Measurements from ENCODE around the gene MCC.

The MCC gene

DNA sequence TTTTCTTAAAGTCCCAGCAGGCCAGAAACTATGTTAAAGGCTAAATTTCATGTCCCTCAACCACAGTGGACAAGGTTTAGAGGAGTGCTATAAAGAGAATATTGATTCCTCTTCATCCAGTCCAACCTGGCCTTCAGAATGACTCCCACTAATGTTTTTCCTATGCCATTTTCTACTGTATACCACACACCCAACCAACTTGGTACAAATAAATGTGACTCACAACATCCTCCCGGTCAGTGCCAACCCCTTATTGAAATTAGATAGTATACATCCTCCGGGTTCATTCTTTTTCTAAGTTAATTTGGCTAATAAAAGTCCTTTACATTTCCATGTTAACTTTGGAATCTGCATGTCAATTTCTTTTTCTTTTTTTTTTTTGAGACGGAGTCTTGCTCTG is 268.6 kb downstream of the MCC start:
- no peak for DNase-seq

DNA sequence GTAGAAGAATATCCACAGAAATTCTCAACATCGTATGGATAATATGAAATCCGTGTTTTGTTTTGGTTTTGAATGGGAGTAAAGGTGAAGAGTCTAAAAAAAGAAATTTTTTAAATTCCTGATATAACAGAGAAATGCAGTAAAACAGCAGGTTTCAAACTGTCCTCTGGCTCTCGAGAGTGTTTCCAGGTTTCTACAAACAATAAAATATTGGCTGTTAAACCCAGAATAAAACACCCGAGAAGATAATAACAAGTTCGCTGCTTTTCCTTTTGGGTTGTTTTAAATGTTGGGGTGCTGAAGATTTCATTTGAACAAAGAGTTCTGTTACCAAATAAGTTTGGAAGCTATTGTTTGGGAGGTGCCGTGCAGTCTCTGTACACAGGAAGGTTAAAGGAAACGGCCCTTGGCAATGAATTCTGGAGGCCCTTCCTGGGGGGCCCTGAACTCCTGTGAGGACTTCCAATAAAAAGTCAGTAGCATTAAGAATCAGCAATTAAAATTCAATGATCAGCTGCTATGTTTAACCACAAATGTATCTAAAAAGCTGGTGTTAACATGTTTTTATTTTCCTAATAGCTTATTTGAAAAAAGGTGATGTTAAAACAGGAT is 269.2 kb downstream of the MCC start:
- no peak for DNase-seq

DNA sequence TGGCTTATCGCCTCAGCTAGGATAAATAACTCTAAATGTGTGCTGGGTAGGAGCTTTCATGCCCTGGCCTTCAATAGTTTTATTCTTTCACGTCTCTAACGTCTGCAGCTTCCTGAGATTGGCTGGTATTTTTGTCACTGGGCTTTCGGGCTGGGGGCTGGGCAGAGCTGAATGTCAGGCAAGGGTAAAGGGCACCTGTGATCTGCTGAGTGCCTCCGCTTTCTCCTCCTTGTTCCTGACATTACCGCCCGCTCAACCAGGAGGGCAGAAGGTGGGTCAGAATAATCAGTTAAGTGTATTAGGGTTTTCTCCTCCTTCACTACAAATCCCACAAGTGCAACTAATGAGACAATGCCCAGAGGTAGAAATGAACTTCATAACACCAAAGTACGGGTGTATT is 270.1 kb downstream of the MCC start:
- no peak for DNase-seq

DNA sequence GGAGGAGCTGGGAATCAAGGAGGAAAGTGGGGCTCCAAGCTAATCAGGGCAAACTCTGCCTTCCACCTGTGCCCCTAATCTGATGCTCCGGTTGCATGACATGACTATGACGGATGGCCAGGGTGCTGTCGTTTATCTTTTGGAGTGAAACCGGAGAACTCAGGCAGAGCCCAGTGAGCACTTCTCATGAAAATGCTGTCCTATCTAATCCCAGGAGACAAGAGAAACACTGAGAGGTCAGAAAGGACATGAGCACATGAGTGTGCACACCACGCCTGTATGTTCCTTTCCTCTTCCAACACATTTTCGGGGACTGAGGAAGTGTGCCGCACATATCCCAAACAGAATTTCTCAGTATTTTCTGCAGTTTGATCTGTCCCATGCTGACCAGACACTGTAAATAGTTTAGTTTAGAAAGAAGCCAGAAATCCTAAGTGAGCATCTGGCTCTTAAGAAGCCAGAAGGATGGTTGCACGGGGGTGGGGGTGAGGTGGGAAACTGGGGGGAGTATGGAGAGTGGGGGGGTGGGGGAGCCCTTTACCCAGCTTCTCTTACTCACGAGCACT is 270.6 kb downstream of the MCC start:
- no peak for DNase-seq

DNA sequence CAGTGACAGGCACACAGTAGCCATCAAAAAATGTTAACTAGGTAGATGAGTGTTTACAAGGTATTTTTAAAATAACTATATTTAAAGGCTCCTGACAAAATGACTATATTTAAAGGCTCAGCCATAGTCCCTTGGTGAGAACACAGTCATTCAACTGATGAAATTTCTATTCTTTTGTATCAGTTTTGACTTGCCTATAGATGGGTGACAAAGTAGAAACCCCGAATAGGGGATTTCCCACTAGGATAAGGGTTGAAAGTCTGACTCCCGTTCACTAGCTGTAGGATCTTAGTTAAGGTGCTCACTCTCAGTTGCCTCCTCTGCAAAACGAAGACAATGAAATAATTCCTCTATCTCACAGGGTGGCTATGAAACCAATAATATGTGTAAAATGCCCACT is 271.7 kb downstream of the MCC start:
- DNase-seq: no peak

DNA sequence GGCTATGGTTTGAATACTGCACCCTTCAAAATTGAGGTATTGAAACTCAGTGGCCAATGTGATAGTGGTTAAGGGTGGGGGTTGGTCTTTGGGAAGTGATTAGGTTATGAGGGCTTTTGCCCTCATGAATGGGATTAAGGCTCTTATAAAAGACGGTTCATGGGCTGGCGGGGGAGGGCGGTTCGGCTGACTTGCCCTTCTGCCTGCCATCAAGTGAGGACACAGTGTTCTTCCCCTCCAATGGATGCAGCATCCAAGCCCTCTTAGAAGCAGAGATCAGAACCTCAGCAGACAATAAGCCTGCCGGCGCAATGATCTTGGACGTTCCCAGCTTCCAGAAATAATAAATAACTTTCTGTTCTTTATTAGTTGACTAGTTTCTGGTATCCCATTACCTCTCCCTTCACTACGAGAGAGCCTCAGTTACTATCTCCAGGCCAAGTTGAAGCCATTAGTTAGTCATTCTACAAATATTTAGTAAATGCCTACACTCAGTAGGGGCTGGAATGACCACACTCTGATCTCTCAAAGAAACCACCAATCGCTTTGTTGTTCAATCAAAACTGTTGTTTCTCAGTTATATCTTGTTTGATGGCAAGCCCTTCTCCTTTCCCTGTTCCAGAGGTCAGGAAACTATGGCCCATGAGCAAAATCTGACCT is 272.7 kb downstream of the MCC start:
- peak; percentile 73 for DNase-seq

DNA sequence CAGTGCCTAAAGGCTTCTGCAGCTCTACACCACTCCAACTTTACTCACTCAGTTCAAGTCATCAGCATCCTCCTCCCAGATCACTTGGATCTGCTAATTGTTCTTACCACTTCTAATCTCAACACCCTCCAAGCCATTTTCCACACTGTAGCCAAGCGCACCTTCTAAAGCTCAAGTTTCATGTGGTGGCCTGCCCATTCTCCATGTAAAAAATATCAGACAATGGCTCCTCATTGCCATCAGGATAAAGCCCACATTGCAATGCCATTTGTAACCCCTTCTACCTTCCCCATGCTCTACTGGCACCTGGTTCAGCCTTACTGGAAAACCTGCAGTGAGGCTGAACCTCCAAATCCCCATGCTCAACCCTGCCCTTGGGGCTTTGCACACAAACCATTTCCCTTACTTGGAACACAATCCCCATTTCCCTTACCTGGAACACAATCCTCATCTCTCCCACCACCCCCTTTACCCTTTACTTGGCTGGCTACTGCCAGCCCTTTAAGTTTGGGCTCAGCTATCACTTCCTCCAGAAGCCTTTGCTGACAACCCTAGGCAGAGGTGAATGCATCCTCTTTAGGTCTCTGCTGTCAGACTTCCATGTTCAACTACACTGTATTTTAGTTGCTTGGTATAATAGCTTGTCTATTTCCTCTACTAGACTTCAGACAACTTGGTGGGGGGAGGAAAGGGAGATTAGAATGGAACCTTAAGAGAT is 273.5 kb downstream of the MCC start:
- no peak for DNase-seq

DNA sequence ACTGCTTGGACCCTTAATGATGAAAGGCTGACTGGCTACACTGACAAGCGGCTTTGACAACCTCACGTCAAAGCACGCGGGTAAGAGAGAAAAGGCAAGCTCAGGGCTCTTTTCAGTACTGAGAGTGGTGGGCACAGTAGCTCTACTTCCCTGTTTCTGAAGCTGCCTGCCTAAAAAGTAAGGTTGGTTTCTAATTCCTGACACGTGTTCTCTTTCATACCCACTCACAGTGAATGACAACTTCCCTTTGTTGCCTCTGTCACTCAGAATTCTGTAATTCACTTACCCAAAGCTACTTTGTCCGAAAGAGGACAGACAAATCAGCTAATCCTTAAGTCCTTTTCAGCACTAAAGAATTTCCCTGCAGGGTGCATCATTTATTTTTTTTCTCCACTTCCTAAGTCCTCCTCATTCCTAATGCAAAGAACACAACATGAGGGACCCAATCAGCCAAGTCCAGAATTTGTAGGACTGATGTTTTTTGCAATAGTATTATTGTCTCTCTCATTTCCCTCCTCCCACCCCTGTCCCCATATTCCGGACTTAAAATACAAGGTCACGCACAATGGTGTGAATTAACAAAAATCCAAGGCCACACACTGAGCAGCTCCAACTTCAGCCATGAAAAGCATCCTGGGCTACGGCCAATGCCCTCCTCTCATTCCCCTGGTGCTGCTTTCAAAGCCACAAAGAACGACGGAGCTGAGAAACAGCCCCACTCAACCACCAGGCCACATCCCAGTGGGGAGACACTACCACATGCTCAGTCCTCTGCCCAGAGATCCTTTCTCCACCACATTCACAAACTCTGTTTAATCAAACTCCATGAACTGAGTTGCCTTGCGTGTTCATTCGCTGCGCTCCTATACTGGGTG is 274.5 kb downstream of the MCC start:
- DNase-seq: peak; percentile 81

DNA sequence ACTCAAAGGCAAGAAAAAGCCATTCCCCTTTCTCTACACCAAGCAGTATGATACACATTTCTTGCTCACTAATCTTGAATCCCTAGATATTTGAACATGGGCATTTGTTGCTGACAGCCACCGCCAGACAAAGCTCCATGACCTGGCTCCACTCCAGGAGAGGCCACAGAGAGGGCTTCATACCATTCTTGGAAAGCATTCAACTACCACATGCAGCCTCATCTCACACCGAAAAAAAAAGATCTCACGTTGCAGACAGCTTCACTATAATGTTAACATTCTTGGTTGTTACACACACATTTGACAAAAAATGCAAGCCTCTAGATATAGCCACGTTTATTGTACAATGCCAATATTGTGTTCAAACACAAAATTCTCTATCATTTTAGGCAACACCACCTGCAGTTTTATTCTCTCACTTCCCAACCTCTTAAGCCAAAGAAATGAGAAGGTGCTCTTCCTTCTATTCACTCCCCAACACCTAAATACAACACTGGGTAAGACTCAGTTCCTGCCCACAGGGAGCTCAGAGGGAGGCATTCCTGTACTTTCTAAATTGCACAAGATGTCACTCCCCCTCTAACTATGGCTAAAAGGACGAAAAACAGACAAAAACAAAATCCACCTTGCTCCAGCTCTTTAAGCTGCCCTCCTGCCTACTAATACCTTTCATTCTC is 275.9 kb downstream of the MCC start:
- DNase-seq: peak; percentile 96

DNA sequence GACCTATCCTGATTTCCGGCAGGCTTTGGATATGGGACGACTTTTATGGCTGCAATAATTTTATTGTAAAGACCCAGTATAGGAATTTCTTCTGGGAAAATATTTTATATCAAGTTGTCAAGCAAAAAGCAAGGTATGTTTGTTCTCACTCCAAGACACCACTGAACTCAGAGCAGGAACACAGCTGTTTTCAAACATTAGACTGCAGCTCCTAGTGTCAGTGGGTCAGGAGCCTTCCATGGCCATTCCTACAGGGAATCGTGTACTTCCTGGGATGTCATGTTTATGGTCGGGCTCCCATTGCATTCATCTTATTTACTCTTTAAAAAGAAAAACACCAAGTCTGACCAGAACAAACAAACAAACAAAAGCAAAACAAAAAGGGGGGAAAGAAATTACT is 278.8 kb downstream of the MCC start:
- DNase-seq: no peak

DNA sequence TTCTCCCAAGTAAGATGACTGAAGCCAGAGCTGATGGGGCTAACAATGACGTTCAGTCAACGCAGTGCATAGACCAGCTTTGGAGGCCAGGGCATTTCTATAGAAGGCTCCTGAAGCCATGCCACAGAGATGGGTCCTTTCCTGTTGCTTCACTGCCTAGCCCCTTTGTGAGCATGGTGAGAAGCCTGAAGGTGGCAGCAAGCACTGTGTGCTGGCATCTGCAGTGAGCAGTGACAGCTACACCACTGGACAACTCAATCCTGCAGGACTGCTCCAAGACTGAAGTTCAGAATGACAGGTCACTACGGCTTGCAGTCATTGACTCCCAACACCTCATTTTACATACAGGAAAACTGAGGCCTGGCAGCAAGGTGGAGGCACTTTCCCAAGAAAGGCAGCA is 282.4 kb downstream of the MCC start:
- DNase-seq: no peak

DNA sequence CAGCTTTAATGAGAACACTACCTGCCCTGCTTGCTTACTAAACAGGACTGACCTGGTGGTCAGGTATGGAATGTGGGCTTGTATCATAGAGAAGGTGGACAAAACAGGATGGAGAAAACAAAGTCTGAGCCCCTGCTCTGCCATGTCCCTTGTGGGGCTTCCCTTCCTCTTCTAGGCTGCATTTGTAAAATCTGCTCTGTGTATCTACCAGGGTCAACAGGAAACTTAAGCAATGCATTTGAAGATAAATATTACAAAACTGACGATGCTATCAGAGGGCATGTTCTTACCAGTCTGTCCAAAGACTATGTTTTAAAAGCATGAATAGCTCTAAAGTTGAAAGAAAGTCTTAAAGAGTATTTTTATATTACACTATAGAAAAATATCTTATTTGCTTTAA is 282.9 kb downstream of the MCC start:
- DNase-seq: no peak

DNA sequence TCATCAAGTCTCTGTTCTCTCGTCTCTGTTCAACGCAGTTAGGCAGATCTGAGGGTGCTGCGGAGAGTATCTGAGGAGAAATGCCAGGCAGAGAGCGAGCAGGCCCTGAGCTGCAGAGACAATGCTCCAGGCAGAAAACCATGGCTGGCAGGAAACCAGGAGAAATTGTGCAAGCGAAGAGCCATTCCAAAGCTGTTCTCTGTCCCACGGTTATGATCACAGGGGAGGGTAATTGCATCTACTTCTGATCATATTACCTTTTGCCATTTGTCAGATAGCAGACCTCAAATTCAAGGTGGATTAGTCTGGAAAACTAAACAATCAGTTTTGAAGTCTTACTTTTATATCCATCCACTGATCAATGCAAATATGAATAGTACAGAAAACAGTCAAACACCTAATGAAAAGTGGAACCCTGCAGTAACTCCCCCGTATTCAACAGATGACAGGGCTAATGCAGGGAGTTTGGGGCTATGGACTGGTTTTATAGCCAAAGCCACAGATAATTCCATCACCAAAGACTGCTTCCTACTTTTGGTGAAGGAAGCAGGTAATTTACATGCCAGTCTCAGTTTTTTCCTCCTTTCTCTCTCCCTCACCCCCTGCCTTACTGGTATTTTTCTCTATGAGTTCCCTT is 283.6 kb downstream of the MCC start:
- DNase-seq: peak; percentile 48

DNA sequence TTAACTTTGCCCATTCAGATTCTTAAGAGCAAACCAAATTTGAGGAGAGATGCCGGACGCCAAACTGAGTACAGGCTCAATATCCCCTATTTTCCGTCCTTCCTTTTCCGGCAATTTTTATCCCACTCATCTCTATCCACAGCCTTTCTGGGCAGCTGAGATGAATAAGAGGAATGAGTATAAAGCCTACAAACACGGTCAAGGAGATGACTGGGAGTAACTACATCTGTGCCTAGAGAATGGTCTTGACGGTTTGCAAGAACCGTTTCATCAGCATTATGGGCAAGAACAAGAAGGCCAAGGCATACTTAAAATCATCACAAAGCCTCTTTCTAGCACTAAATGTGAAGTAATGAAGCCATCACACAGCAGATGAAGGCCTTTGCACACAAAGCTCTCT is 284.3 kb downstream of the MCC start:
- no peak for DNase-seq

DNA sequence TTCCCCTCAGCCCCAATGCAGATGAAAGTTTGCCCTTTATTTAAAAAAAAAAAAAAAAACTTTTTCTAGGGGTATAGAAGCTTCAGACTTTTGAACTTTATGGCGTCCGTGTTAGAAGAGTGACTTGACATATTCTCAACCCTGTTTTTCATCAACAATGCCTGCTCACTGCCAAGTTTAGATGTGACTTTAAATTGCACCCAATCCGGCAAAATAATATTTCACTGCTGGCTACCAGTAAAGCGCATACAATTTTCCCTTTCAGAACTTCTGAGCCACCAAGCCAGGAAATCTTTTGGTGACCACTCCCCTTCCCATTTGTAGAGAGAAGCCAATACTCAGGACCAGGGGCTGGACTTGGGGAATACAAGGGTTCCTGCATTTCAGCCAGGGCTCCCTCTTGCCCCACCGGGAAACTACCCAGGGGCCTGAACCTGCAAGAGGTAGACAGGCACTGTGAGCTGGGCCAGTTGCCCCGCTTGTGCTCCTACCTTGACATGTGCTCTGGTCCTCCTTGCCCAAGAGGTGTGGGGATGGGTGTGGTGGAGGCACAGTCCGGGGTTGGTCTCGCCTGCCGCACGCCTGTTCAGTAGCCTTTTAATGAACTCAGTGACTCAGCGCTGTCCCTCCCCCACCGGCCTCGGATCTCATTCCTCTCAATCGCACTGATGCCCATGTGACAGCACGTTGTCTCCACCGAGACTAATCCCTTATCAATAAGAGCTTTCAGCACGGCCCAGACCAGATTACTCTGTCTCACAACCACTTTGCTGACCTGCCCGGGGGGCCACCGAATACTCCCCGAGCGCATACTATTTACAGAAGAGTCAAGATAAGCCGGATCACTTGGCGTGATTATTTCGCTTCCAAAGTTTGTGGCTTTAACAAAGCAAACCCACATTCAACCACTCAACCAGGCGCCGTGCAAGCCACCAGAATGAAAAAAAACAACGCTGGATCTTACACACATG is 285.2 kb downstream of the MCC start:
- peak; percentile 21 for DNase-seq

DNA sequence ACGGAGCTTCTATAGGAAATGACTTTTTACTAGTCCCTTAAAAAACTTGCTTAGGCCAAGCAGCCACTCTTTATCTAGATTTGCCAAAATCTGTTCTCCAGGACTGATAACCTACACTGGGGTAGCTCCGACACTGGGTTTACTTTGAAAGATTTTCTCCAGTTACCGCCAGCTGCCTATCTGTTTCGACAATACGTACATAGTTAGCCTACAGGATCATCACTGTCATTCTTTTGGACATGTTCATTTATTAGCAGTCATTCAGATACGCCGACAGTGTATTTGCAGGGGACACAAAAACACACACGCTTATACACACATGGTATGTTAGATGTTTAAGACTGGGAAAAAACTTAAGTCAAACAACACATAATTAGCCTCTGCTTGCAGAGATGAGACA is 286.0 kb downstream of the MCC start:
- no peak for DNase-seq

DNA sequence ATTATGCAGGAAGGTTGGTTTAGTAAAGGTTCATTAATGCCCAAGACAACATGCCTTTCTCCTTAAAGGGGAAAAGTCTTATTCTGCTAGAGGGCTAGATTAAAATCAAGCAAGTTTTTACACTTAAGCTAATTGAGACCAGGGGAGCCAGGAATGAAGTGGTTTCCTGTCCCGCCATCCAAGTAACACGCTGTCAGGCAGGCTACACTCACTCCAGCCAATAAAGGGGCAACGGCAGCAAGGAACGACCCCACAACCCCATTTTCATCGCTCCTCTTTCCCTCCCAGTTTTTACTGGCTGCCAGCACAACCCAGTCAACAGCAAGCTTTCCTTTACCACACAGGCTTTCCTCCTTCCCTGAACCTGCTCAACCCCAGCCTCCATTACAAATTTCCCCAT is 286.5 kb downstream of the MCC start:
- peak; percentile 40 for DNase-seq

DNA sequence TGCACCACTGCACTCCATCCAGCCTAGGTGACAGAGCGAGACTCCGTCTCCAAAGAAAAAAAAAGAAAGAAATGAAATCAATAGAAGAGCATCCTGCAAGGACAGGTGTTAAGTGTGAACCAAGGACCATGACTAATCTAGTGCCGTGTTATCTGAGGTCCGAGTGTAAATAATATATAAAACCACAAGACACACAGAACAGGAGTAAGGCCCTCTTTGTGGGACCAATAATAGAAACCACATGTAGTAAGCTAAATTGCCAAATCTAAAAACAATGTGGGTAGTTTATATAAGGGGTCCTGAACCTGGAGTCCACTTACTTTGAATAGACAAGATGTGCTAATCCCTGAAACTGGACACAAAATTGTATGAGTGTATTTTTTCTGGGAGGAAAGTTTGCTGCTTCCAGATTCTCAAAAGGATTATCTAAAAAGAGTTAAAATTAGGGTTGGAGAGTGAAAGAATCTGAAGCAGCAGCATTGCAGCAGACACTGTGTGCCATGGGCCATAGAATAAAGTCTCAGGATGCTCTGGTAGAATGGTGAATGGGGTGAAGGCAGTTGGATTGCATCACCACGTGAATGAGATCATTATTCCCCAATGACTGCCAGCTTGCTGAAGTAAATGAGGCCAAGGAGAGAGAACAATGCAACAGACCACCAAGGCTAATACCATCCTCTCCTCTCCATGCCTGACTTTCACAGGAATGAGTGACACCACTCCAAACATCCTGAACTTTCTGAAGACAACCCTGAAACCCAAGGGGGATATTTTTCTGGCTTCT is 288.9 kb downstream of the MCC start:
- DNase-seq: peak; percentile 78

DNA sequence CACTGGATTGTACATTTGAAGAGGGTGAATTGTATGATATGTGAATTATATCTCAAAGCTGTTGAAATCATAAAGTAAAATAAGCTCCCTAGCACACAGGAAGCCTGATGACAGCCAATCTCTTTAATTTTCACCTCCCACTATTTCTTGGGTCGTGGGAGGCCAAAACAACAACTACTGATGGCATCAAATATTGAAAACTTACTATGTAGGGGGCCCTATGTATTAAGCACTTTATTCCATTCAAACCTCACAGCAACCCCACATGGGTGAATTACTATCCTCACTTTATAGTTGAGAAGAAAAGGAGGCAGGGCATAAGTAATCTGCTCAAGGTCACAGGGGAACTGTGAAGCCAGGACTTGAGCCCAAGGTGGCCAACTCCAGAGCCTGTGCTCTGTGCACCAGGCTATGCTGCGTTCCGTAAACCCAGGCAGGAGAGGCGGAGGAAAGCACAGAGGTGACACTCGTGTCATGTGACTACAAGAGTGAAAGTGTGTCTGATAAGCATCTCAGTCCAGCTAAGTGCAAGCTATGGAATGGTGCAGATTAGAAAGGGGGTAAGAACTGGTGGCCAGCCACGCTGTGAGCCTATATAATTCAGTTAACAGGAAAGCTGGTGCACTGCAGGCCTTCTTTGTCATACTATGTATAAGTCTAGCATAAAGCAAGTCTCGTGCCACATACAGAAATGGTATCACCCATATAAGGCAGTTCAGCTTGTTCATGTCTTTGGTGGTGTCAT is 290.6 kb downstream of the MCC start:
- no peak for DNase-seq
